Testis (tissue), 3 donors: ENCODE data around the gene TTC3. TPM values are rescaled to one million over a fixed set of nuclear protein-coding genes. Genes with fewer than 3 reads are reported as not detected.
"Not testable (repeated sequence)": the region's sequence is repeated elsewhere in the genome, so short reads cannot be mapped to it uniquely, and the experiment has no call there.

Experiments used
- DNase-seq: peaks from one replicate; pipeline ENCODE4 v3.0.0-alpha.2; 2019
- H3K27ac ChIP-seq, 2 donors: fragments of 200-600 bp; sonication (generic); one replicate each; pipeline ENCODE4 v1.5.1; 2019
- H3K27me3 ChIP-seq: fragments of 200-600 bp; sonication (generic); one replicate; pipeline ENCODE4 v1.5.1; 2019
- H3K36me3 ChIP-seq: fragments of 200-600 bp; sonication (generic); one replicate; pipeline ENCODE4 v1.5.1; 2017; ENCODE audit warnings: low read depth; ENCODE audit errors: missing control alignments
- H3K4me1 ChIP-seq: fragments of 200-600 bp; sonication (generic); one replicate; pipeline ENCODE4 v1.5.1; 2019
- H3K4me3 ChIP-seq, 2 donors: fragments of 200-600 bp; sonication (generic); one replicate each; pipeline ENCODE4 v1.5.1; 2017 to 2019
- H3K9me3 ChIP-seq: fragments of 200-600 bp; sonication (generic); one replicate; pipeline ENCODE4 v1.5.1; 2017
- POLR2A ChIP-seq: fragments of 450-650 bp; IDR thresholded peaks from one replicate; pipeline ENCODE4 v1.6.1; 2017; ENCODE audit warnings: antibody characterized with exemption, mild to moderate bottlenecking, moderate library complexity
- WGBS, 2 donors: methylation state at CpG; one replicate each; pipeline ENCODE4 v1.1.5; 2018; 5-methylcytosine and 5-hydroxymethylcytosine counted together
- intact Hi-C: fragments of 100-400 bp; cut with DNase I; formaldehyde crosslinking; loops from one replicate; pipeline ENCODE4 v1.15.1; 2023; ENCODE audit warnings: low total_unique reads
- polyA plus RNA-seq: library from polyadenylated mRNA; stranded (reverse); fragments of 350-450 nt; fragmentation: Illumina TruSeq; extraction: RNeasy Lipid Tissue Mini Kit (QIAGEN cat#74804); gene quantifications from one replicate; pipeline ENCODE4 v1.2.3, GENCODE V29; 2014; ENCODE audit warnings: low read depth, low replicate concordance; ENCODE audit not compliant: insufficient read depth
- total RNA-seq, 2 donors: library from RNA; depleted of rRNA; stranded (reverse); fragments of >200 nt; gene quantifications; one replicate each; pipeline ENCODE4 v1.2.3, GENCODE V29; 2016
- TF ChIP-seq, protein P1 (sequence below), 3 experiments: fragments of 450-650 bp in 2 of 3; fragments of 200-600 bp in 1 of 3; sonication (generic) in 1 of 3; IDR thresholded peaks; one replicate each; pipeline ENCODE4 v1.5.1; 2016 to 2019; ENCODE audit warnings: antibody characterized with exemption in 3 of 3, mild to moderate bottlenecking in 2 of 3, moderate library complexity in 1 of 3

Gene TTC3
- total and polyA plus RNA-seq, 3 donors from 2014 or later: 70.7 to 181 (median 154) TPM

DNA sequence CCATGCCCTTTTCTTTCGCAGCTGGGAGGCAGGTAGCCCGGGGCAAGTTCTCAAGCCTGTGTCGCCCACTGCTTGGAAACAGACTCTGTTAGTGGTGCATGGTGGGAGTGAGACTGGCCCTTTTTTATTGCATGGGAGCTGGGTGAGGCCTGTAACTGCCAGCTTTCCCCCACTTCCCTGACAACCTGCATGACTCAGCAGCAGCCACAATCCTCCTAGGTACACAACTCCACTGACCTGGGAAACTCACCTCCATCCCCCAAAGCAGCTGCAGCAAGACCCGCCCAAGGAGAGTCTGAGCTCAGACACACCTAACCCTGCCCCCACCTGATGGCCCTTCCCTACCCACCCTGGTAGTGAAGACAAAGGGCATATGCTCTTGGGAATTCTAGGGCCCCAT lies 26.0 kb upstream of the TTC3 start:
- Histone ChIP-seq H3K27me3 (no peaks in the 10 kb centered on the region), H3K27ac (no peak overlapping the region), H3K36me3 (no peaks in the 10 kb centered on the region), H3K4me1 (no peaks in the 10 kb centered on the region), H3K4me3 (no peak overlapping the region), H3K9me3 (no peaks in the 10 kb centered on the region)
- TF ChIP-seq, protein P1, sequence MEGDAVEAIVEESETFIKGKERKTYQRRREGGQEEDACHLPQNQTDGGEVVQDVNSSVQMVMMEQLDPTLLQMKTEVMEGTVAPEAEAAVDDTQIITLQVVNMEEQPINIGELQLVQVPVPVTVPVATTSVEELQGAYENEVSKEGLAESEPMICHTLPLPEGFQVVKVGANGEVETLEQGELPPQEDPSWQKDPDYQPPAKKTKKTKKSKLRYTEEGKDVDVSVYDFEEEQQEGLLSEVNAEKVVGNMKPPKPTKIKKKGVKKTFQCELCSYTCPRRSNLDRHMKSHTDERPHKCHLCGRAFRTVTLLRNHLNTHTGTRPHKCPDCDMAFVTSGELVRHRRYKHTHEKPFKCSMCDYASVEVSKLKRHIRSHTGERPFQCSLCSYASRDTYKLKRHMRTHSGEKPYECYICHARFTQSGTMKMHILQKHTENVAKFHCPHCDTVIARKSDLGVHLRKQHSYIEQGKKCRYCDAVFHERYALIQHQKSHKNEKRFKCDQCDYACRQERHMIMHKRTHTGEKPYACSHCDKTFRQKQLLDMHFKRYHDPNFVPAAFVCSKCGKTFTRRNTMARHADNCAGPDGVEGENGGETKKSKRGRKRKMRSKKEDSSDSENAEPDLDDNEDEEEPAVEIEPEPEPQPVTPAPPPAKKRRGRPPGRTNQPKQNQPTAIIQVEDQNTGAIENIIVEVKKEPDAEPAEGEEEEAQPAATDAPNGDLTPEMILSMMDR (IDR thresholded peaks at IDR 0.05): no peak
- no peak for TF ChIP-seq POLR2A
- intact Hi-C loops: no loop called here
- WGBS, 2 donors: 79 to 93% methylated on average over 4 of the region's 4 CpGs
- no peak for DNase-seq

DNA sequence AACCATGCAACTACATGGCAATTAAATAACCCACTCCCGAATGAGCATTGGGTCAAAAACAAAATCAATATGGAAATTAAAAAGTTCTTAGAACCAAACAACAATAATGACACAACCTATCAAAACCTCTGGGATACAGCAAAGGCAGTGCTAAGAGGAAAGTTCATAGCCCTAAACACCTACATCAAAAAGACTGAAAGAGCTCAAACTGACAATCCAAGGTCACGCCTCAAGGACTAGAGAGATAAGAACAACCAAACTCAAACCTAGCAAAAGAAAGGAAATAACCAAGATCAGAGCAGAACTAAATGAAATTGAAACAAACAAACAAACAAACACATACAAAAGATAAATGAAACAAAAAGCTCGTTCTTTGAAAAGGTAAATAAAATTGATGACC lies 23.3 kb upstream of the TTC3 start:
- WGBS, 2 donors: 84 to 86% methylated on average over 2 to 3 of the region's 3 CpGs

DNA sequence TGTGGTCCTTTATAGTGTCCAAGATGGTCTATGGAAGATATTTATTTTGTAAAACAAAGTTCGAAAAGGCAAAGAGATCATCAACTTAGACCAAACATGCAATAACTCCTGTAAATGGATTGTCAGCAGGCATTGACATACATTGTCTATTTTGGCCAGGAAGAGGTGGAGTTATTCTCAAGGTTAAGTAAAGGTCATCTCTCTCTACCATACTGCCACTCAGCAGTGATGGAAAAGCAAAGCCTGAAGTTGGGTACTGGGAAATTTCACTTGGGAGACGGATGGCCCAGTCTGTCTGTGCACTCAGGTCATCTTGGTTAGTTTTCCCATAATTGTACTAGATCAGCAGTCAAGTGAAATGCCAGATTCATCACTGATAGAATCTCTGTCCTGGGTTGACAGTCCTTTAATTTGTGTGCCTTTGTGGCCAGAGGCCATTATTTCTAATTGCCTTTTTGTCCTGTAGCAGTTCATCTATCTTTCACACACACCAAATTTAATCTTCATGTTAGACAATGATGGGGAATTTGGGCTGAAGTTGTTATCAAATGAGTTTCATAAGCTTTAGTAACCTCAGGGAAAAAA lies 17.7 kb upstream of the TTC3 start:
- WGBS, 2 donors: 73 to 83% methylated on average over 2 of the region's 2 CpGs
- TF ChIP-seq POLR2A: no peak
- TF ChIP-seq, protein P1 (IDR thresholded peaks at IDR 0.05): no peak
- H3K9me3 ChIP-seq: no peaks in the 10 kb centered on the region
- H3K4me1 ChIP-seq: no peaks in the 10 kb centered on the region
- H3K27ac ChIP-seq: no peak overlapping the region
- H3K4me3 ChIP-seq: no peak overlapping the region
- H3K27me3 ChIP-seq: no peaks in the 10 kb centered on the region
- intact Hi-C loops: no loop called here
- no peaks in the 10 kb centered on the region for H3K36me3 ChIP-seq
- no peak for DNase-seq

More for the DNA sequence above, 23.3 kb upstream of the TTC3 start:
- H3K4me3 ChIP-seq, H3K9me3 ChIP-seq, DNase-seq, intact Hi-C loops, H3K27me3 ChIP-seq, H3K36me3 ChIP-seq, H3K27ac ChIP-seq, H3K4me1 ChIP-seq: not testable (repeated sequence)

DNA sequence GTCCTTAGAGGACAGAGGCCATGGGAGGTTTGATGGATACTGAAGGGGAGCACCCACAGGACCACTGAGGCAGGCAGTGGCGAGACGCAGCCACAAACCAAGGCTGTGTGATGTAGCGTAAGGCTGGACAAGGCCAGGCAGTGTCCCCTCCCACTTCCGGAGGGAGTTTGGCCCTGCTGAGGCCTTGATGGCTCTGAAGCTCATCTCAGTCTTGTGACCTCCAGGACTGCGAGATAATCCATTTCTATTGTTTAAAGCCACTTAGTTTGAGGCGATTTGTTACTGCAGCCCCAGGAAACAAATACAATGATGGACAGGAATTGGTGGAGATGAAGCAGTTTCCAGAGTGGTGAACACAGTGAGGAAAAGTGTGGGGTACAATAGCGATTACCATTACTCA lies 15.4 kb upstream of the TTC3 start:
- no peak overlapping the region for H3K4me3 ChIP-seq
- H3K4me1 ChIP-seq: no peaks in the 10 kb centered on the region
- H3K36me3 ChIP-seq: no peaks in the 10 kb centered on the region
- no peak overlapping the region for H3K27ac ChIP-seq
- H3K27me3 ChIP-seq: no peaks in the 10 kb centered on the region
- intact Hi-C loops: no loop called here
- TF ChIP-seq, protein P1 (IDR thresholded peaks at IDR 0.05): no peak
- TF ChIP-seq POLR2A: no peak
- H3K9me3 ChIP-seq: no peaks in the 10 kb centered on the region
- DNase-seq: no peak
- WGBS, 2 donors: 92 to 94% methylated on average over 7 of the region's 7 CpGs

DNA sequence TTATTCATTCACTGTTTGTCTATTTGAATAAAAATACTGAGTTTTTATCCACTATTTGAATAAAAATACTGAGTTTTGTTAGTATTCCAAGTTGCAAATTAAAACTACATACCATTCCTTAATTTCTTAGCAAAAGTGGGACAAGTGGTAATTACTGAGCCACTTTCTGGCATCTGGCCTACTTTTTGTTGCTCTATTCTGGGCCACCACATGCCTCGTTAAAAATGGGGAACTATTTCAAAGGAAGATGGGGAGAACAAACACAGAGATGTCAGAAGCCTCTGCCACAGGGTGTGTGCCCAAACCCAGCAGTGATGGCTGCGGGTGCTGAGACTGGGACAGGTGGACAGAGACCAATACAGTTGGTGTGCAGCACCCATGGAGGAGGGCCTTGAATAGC lies 14.8 kb upstream of the TTC3 start:
- no peak overlapping the region for H3K4me3 ChIP-seq
- WGBS, 2 donors: 64 to 74% methylated on average over 2 of the region's 2 CpGs
- H3K36me3 ChIP-seq: no peaks in the 10 kb centered on the region
- H3K9me3 ChIP-seq: no peaks in the 10 kb centered on the region
- no peaks in the 10 kb centered on the region for H3K4me1 ChIP-seq
- no peak for DNase-seq
- no peaks in the 10 kb centered on the region for H3K27me3 ChIP-seq
- no peak overlapping the region for H3K27ac ChIP-seq
- intact Hi-C loops: no loop called here
- TF ChIP-seq POLR2A: no peak
- TF ChIP-seq, protein P1 (IDR thresholded peaks at IDR 0.05): no peak
